Lower lobe of right lung (tissue), 2 donors: ENCODE data around the gene HLA-DOB. TPM values are rescaled to one million over a fixed set of nuclear protein-coding genes. Genes with fewer than 3 reads are reported as not detected.

ENCODE experiments used
- ATAC-seq, 2 donors: fragments of 200-7000 bp; cut with Tn5 transposase; one replicate each; pipeline ENCODE4 v1.9.1; 2020 to 2022; ENCODE audit warnings: mild to moderate bottlenecking in 2 of 2, moderate library complexity in 2 of 2
- DNase-seq: peaks from one replicate; pipeline ENCODE4 v3.0.0-alpha.2; 2020
- H3K27ac ChIP-seq: fragments of 200-600 bp; one replicate; pipeline ENCODE4 v1.8.0; 2022
- H3K27me3 ChIP-seq: fragments of 200-600 bp; one replicate; pipeline ENCODE4 v1.8.0; 2022; ENCODE audit warnings: low read depth
- H3K36me3 ChIP-seq: fragments of 200-600 bp; one replicate; pipeline ENCODE4 v1.8.0; 2022; ENCODE audit warnings: mild to moderate bottlenecking
- H3K4me1 ChIP-seq: fragments of 200-600 bp; one replicate; pipeline ENCODE4 v1.8.0; 2022
- H3K4me3 ChIP-seq: fragments of 200-600 bp; one replicate; pipeline ENCODE4 v1.8.0; 2022; ENCODE audit warnings: mild to moderate bottlenecking
- H3K9me3 ChIP-seq: fragments of 200-600 bp; one replicate; pipeline ENCODE4 v1.8.0; 2022
- intact Hi-C: fragments of 100-400 bp; cut with DNase I; formaldehyde crosslinking; loops from one replicate; pipeline ENCODE4 v1.11.0; 2022
- total RNA-seq: library from RNA; stranded (reverse); fragmentation: NEBNext Ultra II Directional; extraction: Animal tissue kit (Norgen Biotek cat#: 25700); gene quantifications from one replicate; pipeline ENCODE4 v1.2.1, GENCODE V29; 2021
- TF ChIP-seq, protein P1 (sequence below): fragments of 200-600 bp; IDR thresholded peaks from one replicate; pipeline ENCODE4 v1.8.0; 2022; ENCODE audit warnings: antibody characterized with exemption, mild to moderate bottlenecking
- donor health status: DM: no; HTN: yes; CAD: no; lungs with severe emphysema.

HLA-DOB gene
- total RNA-seq, 1 donor from 2014 or later: 0.95 TPM

DNA sequence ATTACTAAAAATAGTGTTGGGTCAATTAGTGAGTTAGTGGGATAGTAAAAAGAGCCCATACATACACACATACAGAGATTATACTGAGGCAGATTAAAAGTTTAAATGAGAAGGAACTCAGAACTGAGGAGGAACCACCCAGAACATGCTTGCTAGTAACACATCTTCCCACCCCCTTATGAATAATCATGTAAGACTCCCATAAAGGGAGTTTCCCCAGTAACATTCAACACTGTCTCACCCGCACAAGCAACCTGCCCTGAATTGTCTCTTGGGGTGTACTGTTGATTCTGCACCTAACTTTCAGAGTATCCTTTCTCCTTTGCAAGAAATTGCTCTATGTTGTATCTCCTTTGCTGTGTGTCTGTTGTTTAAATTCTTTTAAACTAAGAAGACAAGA, 42.4 kb downstream of the HLA-DOB start:
- intact Hi-C loops: no loop called here
- DNase-seq: no peak
- H3K4me1 ChIP-seq: peaks cover 4% of the 10 kb centered on the region
- no peaks in the 10 kb centered on the region for H3K9me3 ChIP-seq
- no peaks in the 10 kb centered on the region for H3K36me3 ChIP-seq
- TF ChIP-seq, protein P1, sequence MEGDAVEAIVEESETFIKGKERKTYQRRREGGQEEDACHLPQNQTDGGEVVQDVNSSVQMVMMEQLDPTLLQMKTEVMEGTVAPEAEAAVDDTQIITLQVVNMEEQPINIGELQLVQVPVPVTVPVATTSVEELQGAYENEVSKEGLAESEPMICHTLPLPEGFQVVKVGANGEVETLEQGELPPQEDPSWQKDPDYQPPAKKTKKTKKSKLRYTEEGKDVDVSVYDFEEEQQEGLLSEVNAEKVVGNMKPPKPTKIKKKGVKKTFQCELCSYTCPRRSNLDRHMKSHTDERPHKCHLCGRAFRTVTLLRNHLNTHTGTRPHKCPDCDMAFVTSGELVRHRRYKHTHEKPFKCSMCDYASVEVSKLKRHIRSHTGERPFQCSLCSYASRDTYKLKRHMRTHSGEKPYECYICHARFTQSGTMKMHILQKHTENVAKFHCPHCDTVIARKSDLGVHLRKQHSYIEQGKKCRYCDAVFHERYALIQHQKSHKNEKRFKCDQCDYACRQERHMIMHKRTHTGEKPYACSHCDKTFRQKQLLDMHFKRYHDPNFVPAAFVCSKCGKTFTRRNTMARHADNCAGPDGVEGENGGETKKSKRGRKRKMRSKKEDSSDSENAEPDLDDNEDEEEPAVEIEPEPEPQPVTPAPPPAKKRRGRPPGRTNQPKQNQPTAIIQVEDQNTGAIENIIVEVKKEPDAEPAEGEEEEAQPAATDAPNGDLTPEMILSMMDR: no peak
- H3K4me3 ChIP-seq: no peak overlapping the region
- no peak for ATAC-seq
- H3K27ac ChIP-seq: no peak overlapping the region
- no peaks in the 10 kb centered on the region for H3K27me3 ChIP-seq

DNA sequence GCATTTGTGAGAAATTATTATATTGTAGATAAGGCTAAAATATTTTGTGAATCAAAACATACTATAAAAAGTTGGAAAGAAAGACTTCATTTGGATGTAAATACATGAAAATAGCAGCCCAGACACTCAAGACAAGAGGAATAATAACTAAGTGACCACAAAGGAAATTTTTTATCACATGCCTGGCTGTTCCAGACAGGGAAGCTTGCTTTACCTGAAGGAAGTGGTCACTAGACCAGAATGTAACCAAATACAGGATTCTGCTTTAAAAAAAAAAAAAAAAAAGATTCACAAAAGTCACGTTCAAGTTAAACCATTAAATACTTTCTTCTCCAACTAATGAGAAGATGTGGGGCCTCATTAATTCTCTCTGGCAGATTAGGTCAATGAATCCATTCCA, 44.1 kb downstream of the HLA-DOB start:
- no peaks in the 10 kb centered on the region for H3K27me3 ChIP-seq
- H3K4me3 ChIP-seq: no peak overlapping the region
- ATAC-seq (no peak), DNase-seq (no peak)
- intact Hi-C loops: no loop called here
- TF ChIP-seq, protein P1: no peak
- no peaks in the 10 kb centered on the region for H3K4me1 ChIP-seq
- no peaks in the 10 kb centered on the region for H3K36me3 ChIP-seq
- no peaks in the 10 kb centered on the region for H3K9me3 ChIP-seq
- H3K27ac ChIP-seq: no peak overlapping the region

DNA sequence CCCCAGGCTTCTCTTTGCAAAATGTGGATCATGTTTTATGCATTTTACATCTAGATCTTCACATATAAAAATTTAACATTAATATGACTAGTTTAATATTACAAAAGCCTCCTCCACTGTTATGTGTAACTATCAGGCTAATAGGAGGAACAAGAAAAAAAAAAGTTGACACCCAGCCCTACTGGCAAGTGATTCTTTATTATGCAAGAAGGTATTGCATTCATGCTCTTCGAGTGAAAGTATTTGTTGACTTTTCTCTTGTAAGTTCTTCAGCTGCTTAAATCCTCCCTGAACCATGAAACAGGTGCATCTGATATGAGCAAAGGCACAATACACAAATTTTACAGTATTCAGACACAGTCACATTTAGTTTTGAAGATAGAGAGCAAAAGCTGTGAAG, 52.8 kb downstream of the HLA-DOB start:
- Histone ChIP-seq H3K27ac (no peak overlapping the region), H3K9me3 (no peaks in the 10 kb centered on the region), H3K4me3 (no peak overlapping the region), H3K36me3 (no peaks in the 10 kb centered on the region), H3K4me1 (peaks cover 5% of the 10 kb centered on the region), H3K27me3 (peaks cover 11% of the 10 kb centered on the region)
- ATAC-seq (peak; percentile 70 to 84), DNase-seq (no peak)
- TF ChIP-seq, protein P1: no peak
- intact Hi-C loops: no loop called here

DNA sequence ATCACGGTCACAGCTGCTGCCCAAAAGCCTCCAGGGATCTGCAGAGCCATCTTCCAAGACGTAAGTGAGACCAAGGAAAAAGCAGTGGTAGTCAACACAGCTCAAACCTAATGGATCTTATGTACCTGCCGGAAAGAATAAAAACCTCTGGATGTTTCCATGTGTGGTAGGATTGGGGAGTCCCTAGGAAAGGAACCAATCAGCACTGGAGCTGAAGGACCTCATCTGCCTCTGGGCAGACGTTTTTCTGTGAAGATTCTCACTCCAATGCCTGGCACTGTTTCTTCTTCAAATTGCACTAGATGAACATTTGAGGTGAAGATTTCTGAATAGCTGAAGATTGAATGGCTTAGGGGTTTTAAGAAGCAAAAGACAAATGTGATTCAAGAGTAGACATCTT, 53.4 kb downstream of the HLA-DOB start, which contains the start of gene HLA-DQB2:
TSS of gene HLA-DQB2 (minus strand) at position 112 of the 400 bp plus-strand sequence. CDS start at position 50, 62 bp downstream.
- intact Hi-C loops: no loop called here
- no peak within 1 kb of the TSS for H3K27ac ChIP-seq

More for the DNA sequence above, 53.4 kb downstream of the HLA-DOB start, which contains the start of gene HLA-DQB2:
- TF ChIP-seq, protein P1: no peak
- H3K36me3 ChIP-seq: no peaks in the 10 kb centered on the region
- H3K4me3 ChIP-seq: no peak within 1 kb of the TSS
- ATAC-seq: no peak
- H3K27me3 ChIP-seq: peaks cover 11% of the 10 kb centered on the region
- H3K9me3 ChIP-seq: no peaks in the 10 kb centered on the region
- no peak for DNase-seq
- peaks cover 5% of the 10 kb centered on the region for H3K4me1 ChIP-seq

Other genes starting within 250 kb of the HLA-DOB start
- gene HLA-DRB1, start 227.2 kb downstream of the HLA-DOB start, total RNA-seq: 480 TPM
- gene HLA-DQA1, start 179.6 kb downstream of the HLA-DOB start, total RNA-seq: 144 TPM
- 132 TPM for gene HLA-DQB1, start 150.3 kb downstream of the HLA-DOB start, total RNA-seq
- 68.0 TPM for gene HLA-DQA2, start 75.6 kb downstream of the HLA-DOB start, total RNA-seq
- 74.8 TPM for gene HLA-DQB2, start 53.5 kb downstream of the HLA-DOB start, total RNA-seq
- 81.8 TPM for gene TAP2, start 21.7 kb upstream of the HLA-DOB start, total RNA-seq
- gene PSMB8, start 27.0 kb upstream of the HLA-DOB start, total RNA-seq: 103 TPM
- 63.9 TPM for gene TAP1, start 36.7 kb upstream of the HLA-DOB start, total RNA-seq
- 74.5 TPM for gene PSMB9, start 37.2 kb upstream of the HLA-DOB start, total RNA-seq
- 208 TPM for gene HLA-DMB, start 124.0 kb upstream of the HLA-DOB start, total RNA-seq
- gene HLA-DMA, start 136.1 kb upstream of the HLA-DOB start, total RNA-seq: 283 TPM
- 173 TPM for gene BRD2, start 151.6 kb upstream of the HLA-DOB start, total RNA-seq
- 31.2 TPM for gene HLA-DOA, start 192.6 kb upstream of the HLA-DOB start, total RNA-seq